Fibroblast of pulmonary artery (primary cell): ENCODE measurements around the gene BAG1.

Experiments used
- DNase-seq: peaks from one replicate; pipeline ENCODE4 v3.0.0-alpha.2; 2010; ENCODE audit warnings: low read depth
- H3K4me3 ChIP-seq: replicated peaks from 2 replicates; pipeline ENCODE4 v1.5.1; 2011; ENCODE audit warnings: low read depth, mild to moderate bottlenecking, control low read depth, low read length, moderate library complexity
- TF ChIP-seq, protein P1 (sequence below): IDR thresholded peaks from 2 replicates; pipeline ENCODE4 v1.5.1; 2011; ENCODE audit warnings: mild to moderate bottlenecking, control low read depth, low read length, inconsistent platforms; ENCODE audit errors: missing control alignments

Gene BAG1

GRCh38 chr9:33255471-33255870, 9.0 kb downstream of the BAG1 start:
- no peak for DNase-seq
- no peak overlapping the region for H3K4me3 ChIP-seq
- TF ChIP-seq, protein P1, sequence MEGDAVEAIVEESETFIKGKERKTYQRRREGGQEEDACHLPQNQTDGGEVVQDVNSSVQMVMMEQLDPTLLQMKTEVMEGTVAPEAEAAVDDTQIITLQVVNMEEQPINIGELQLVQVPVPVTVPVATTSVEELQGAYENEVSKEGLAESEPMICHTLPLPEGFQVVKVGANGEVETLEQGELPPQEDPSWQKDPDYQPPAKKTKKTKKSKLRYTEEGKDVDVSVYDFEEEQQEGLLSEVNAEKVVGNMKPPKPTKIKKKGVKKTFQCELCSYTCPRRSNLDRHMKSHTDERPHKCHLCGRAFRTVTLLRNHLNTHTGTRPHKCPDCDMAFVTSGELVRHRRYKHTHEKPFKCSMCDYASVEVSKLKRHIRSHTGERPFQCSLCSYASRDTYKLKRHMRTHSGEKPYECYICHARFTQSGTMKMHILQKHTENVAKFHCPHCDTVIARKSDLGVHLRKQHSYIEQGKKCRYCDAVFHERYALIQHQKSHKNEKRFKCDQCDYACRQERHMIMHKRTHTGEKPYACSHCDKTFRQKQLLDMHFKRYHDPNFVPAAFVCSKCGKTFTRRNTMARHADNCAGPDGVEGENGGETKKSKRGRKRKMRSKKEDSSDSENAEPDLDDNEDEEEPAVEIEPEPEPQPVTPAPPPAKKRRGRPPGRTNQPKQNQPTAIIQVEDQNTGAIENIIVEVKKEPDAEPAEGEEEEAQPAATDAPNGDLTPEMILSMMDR = no peak

- H3K4me3 ChIP-seq = no peak overlapping the region
- TF ChIP-seq, protein P1 = no peak
- no peak for DNase-seq
Measured at GRCh38 chr9:33255014-33255413, 9.5 kb downstream of the BAG1 start.

DNA sequence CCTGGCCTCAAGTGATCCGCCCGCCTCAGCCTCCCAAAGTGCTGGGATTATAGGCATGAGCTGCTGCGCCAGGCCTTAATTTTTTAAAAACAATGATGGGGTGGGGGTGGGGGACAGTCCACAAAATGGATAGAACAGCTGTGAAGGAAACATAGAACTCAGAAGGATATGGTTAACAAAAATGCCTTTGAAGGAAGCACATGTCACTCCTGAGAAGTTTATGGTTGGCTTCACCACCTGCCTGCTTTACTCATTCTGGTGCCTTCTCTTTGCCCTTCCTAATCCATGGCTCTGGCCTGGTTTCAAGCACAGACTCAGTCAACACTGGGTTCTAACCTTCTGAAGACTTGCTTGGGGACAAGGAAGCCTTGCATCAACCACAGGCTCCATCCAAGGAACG, 10.3 kb downstream of the BAG1 start:
- TF ChIP-seq, protein P1 = no peak
- H3K4me3 ChIP-seq = no peak overlapping the region
- no peak for DNase-seq

DNA sequence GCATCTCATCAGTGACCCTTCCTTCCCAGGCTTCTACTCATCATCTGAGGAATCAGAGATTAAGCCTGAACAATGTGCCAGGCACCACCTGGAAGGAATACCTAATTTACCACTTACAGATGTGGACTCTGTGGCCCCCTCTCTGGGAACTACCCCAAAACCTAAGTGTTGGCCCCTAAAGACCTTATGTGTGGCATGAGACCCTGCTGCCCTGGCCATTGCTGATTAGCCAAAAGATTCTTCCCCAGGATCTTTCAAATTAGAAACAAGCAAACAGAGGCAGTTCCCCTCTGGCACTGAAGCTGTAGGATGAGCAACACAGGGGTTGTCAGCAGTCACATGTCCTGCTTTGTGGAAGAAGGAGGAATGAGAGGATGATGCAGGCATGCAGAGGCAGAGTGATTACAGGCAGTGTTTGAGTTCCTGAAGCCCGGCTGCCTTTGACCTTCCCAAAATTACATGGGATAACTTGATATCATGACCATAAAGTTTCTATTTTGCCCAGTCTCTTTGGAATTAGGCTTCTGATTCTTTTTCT, 14.0 kb downstream of the BAG1 start:
- TF ChIP-seq, protein P1 = no peak
- H3K4me3 ChIP-seq = no peak overlapping the region
- DNase-seq = peak; percentile 49

- DNase-seq = no peak
- TF ChIP-seq, protein P1 = no peak
- H3K4me3 ChIP-seq = no peak overlapping the region
Measured at GRCh38 chr9:33249983-33250382, 14.5 kb downstream of the BAG1 start.

GRCh38 chr9:33249087-33249658, 15.3 kb downstream of the BAG1 start:
- TF ChIP-seq, protein P1 = no peak
- no peak overlapping the region for H3K4me3 ChIP-seq
- no peak for DNase-seq

GRCh38 chr9:33248606-33249005, 15.9 kb downstream of the BAG1 start:
- H3K4me3 ChIP-seq = no peak overlapping the region
- TF ChIP-seq, protein P1 = no peak
- DNase-seq = no peak
